ENCODE data around the gene UBE2E2. TPM values are rescaled to one million over a fixed set of nuclear protein-coding genes. Genes with fewer than 3 reads are reported as not detected.

The UBE2E2 gene
- total RNA-seq, 2 donors from 2014 or later = 1.2 to 7.6 TPM

DNA sequence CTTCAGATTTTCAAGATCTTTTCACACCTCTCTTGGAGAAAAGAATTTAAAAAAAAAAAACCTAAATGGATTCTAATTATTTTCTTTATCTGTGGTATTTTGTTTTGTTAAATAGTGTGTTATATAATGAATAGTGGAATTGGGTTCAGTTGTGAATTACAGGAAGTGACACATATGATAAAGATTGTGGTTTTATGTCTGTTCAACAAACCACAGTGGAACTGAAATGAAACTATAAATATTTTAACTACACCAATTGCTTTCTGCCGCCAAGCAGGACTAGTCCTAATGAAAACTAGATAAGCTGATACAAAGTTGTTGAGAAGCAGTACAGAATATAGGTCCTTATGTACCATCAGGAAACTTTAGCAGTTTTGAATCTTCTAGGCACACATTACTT lies 121.6 kb downstream of the UBE2E2 start:
- Histone ChIP-seq H3K4me3 (no peak overlapping the region), H3K4me1 (no peaks in the 10 kb centered on the region), H3K27me3 (no peaks in the 10 kb centered on the region), H3K9ac (ENCODE audit: low read depth in 2 of 2, low read length in 2 of 2) (no peak overlapping the region), H3K9me3 (no peaks in the 10 kb centered on the region), H3K27ac (no peak overlapping the region), H3K36me3 (no peaks in the 10 kb centered on the region)
- intact Hi-C loops (cut with DNase I) = no loop called here
- TF ChIP-seq, protein P1, sequence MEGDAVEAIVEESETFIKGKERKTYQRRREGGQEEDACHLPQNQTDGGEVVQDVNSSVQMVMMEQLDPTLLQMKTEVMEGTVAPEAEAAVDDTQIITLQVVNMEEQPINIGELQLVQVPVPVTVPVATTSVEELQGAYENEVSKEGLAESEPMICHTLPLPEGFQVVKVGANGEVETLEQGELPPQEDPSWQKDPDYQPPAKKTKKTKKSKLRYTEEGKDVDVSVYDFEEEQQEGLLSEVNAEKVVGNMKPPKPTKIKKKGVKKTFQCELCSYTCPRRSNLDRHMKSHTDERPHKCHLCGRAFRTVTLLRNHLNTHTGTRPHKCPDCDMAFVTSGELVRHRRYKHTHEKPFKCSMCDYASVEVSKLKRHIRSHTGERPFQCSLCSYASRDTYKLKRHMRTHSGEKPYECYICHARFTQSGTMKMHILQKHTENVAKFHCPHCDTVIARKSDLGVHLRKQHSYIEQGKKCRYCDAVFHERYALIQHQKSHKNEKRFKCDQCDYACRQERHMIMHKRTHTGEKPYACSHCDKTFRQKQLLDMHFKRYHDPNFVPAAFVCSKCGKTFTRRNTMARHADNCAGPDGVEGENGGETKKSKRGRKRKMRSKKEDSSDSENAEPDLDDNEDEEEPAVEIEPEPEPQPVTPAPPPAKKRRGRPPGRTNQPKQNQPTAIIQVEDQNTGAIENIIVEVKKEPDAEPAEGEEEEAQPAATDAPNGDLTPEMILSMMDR (IDR thresholded peaks at IDR 0.05) = no peak
- DNase-seq = no peak

DNA sequence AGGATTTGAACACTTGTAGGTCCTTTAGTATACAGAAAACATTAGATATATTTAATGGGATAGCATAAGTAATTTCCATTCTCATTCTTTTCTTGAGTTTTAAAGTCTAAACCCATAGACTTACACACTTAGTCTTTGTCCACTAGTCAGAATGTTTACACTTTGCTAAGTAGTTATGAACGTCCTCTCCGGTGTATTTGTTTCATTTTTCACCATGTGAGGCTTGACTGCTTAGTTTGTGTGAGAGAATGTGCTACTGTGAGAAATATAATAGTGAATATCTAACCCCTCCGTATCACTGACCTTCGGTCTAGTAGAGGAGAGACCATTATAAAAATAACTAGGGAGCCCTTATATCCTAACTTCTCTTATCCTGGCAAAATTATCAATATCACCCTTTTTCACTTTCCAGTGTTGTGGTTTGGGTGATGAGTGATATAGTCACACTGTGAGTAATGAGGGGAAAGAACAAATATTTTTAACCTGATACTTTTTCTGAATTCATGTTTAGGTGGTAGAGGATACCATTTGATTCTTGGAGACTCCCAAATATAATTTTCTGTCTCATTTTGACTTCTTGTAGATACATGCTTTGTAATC lies 122.4 kb downstream of the UBE2E2 start:
- no peak overlapping the region for H3K27ac ChIP-seq
- DNase-seq = no peak
- no peak overlapping the region for H3K4me3 ChIP-seq
- H3K4me1 ChIP-seq = no peaks in the 10 kb centered on the region
- H3K9me3 ChIP-seq = no peaks in the 10 kb centered on the region
- no peaks in the 10 kb centered on the region for H3K36me3 ChIP-seq
- intact Hi-C loops (cut with DNase I) = no loop called here
- TF ChIP-seq, protein P1 (IDR thresholded peaks at IDR 0.05) = no peak
- H3K9ac ChIP-seq (ENCODE audit: low read depth in 2 of 2, low read length in 2 of 2) = no peak overlapping the region
- no peaks in the 10 kb centered on the region for H3K27me3 ChIP-seq

DNA sequence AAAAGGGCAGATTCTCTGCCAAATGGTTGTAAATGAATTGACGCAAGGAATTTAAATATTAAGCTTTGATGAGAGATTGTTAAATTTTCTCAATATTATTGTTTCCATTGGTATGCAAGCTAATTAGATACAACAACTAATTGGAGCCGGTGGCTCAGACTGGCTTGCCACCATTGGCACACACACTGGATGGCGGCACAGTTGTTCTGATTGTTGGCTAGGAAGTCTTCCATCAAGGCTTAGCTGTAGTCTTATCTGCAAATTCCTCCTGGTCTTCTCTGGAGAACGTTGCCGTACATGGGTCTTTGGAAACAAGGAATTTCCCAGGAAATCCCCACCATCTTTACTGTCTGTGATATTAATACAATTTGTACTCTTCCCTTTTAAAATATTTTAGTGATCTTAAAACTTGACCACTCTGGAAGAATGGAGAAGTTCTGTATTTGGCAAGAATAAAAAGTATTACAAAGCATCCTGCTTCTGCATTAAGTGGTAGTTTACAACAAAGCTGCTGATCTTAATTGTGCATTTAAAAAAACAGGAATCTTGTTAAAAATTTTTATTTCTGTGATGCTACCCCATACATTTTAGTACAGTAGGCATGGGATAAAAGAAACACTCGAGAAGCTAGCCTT lies 126.5 kb downstream of the UBE2E2 start:
- intact Hi-C loops (cut with DNase I) = no loop called here
- TF ChIP-seq, protein P1 (IDR thresholded peaks at IDR 0.05) = no peak
- Histone ChIP-seq H3K27ac (no peak overlapping the region), H3K9ac (ENCODE audit: low read depth in 2 of 2, low read length in 2 of 2) (no peak overlapping the region), H3K9me3 (no peaks in the 10 kb centered on the region), H3K27me3 (no peaks in the 10 kb centered on the region), H3K36me3 (no peaks in the 10 kb centered on the region), H3K4me3 (no peak overlapping the region), H3K4me1 (no peaks in the 10 kb centered on the region)
- DNase-seq = no peak

DNA sequence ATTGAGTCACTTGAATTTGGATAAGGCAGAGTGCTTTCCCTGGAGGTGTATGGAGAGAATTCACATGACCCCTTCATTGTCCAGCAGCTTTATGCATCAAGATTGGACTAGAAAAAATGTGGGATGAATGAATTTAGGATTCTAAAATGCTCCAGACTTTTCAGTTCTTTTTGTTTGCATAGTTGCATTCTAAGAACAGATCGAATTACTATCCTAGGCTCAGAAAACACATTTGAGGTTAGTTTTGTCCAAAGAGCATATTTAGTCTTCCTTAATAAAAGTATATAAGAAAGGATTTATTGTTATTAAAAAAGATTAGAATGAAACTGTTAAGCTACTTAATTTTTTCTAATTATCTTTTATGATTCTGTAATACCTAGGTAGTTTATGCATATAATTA lies 127.4 kb downstream of the UBE2E2 start:
- H3K9ac ChIP-seq (ENCODE audit: low read depth in 2 of 2, low read length in 2 of 2) = no peak overlapping the region
- intact Hi-C loops (cut with DNase I) = no loop called here

DNA sequence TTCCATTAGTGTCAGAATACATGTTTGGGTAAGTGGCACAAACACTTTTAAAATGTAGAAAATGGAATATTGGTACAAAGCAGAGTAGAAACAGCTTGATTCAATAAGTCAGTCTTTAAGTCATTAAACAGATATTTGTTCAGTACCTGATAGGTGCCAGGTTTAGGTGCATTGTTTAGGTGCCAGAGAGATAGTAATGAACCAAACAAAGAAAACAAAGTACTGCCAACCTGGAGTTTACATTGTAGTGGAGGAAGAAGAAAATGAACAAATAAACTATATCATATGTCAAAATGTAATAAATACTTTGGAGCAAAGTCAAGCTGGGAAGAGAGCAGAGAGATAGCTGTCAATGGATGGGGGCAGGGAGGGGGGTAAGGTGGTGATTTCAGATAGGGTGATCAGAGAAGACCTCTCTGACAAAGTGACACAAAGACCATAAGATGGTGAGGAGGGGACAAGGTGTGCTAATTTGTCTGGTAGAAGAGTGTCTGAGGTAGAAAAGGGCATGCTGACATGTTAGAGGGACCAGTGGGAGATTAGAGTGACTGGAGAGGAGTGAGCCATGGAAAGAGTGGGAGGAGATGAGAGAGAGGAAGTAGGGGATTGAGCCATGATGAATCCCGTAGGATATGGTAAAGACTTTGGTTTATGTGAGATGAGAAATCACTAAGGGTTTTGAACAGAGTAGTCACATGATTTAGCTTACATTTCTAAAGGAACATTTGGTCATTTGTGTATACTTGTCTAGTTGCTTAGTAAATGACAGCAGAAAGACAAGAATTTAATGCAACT lies 128.2 kb downstream of the UBE2E2 start:
- intact Hi-C loops (cut with DNase I) = no loop called here
- H3K9ac ChIP-seq (ENCODE audit: low read depth in 2 of 2, low read length in 2 of 2) = no peak overlapping the region
- TF ChIP-seq, protein P1 (IDR thresholded peaks at IDR 0.05) = no peak
- no peaks in the 10 kb centered on the region for H3K9me3 ChIP-seq
- no peaks in the 10 kb centered on the region for H3K4me1 ChIP-seq
- no peaks in the 10 kb centered on the region for H3K36me3 ChIP-seq
- no peak overlapping the region for H3K27ac ChIP-seq
- H3K27me3 ChIP-seq = no peaks in the 10 kb centered on the region
- no peak for DNase-seq
- H3K4me3 ChIP-seq = no peak overlapping the region

More for the DNA sequence above, 127.4 kb downstream of the UBE2E2 start:
- DNase-seq = no peak
- Histone ChIP-seq H3K27ac (no peak overlapping the region), H3K4me1 (no peaks in the 10 kb centered on the region), H3K27me3 (no peaks in the 10 kb centered on the region), H3K4me3 (no peak overlapping the region), H3K36me3 (no peaks in the 10 kb centered on the region), H3K9me3 (no peaks in the 10 kb centered on the region)
- TF ChIP-seq, protein P1 (IDR thresholded peaks at IDR 0.05) = no peak
